ENCODE measurements around the gene NFATC4.
"Not testable (repeated sequence)": the region's sequence is repeated elsewhere in the genome, so short reads cannot be mapped to it uniquely, and the experiment has no call there.

NFATC4 gene

GRCh38 chr14:24339284-24340151 lies 28.5 kb upstream of the NFATC4 start, which contains the start of gene RIPK3:
TSS of gene RIPK3 (minus strand) at chr14:24339991. CDS start at chr14:24339826, 165 bp downstream.
- DNase-seq = no peak

GRCh38 chr14:24340606-24341005 lies 27.4 kb upstream of the NFATC4 start:
- DNase-seq = no peak

- no peak for DNase-seq
Measured at GRCh38 chr14:24342889-24343288, 25.1 kb upstream of the NFATC4 start.

GRCh38 chr14:24343795-24344660 lies 24.0 kb upstream of the NFATC4 start:
- no peak for DNase-seq

- DNase-seq = no peak
Measured at GRCh38 chr14:24347134-24347533, 20.9 kb upstream of the NFATC4 start.

- DNase-seq = no peak
Measured at GRCh38 chr14:24348186-24348585, 19.8 kb upstream of the NFATC4 start.

GRCh38 chr14:24349742-24350141 lies 18.2 kb upstream of the NFATC4 start:
- DNase-seq = no peak

GRCh38 chr14:24351517-24351916 lies 16.5 kb upstream of the NFATC4 start:
- DNase-seq = no peak

- DNase-seq = no peak
Measured at GRCh38 chr14:24353559-24354481, 14.2 kb upstream of the NFATC4 start.

- not testable (repeated sequence) for DNase-seq
Measured at GRCh38 chr14:24354482-24354825, 13.5 kb upstream of the NFATC4 start.

- DNase-seq = no peak
Measured at GRCh38 chr14:24355009-24355408, 13.0 kb upstream of the NFATC4 start.

GRCh38 chr14:24356208-24356607 lies 11.8 kb upstream of the NFATC4 start:
- DNase-seq = no peak

GRCh38 chr14:24360281-24360680 lies 7.7 kb upstream of the NFATC4 start:
- DNase-seq = no peak

- no peak for DNase-seq
Measured at GRCh38 chr14:24361326-24361725, 6.7 kb upstream of the NFATC4 start.

GRCh38 chr14:24362241-24362960 lies 5.6 kb upstream of the NFATC4 start:
- DNase-seq = no peak

GRCh38 chr14:24363401-24363800 lies 4.6 kb upstream of the NFATC4 start:
- no peak for DNase-seq

- DNase-seq = no peak
Measured at GRCh38 chr14:24364841-24365240, 3.1 kb upstream of the NFATC4 start.

GRCh38 chr14:24365600-24366412 lies 2.2 kb upstream of the NFATC4 start:
- DNase-seq = peak; percentile 79

- DNase-seq = no peak
Measured at GRCh38 chr14:24366413-24366720, 1.6 kb upstream of the NFATC4 start.

GRCh38 chr14:24366721-24367513 lies 1.1 kb upstream of the NFATC4 start:
- DNase-seq = peak; percentile 100

- DNase-seq = no peak
Measured at GRCh38 chr14:24368212-24368561, 203 bp downstream of the NFATC4 start.
